Hematopoietic multipotent progenitor cell treated with erythropoietin and hydrocortisone succinate and interleukin-3 and kit ligand, for 17 days (in vitro differentiated cells): Measurements from ENCODE around the gene INTS7.
A peak's percentile ranks its signal among the peaks of the same experiment; 100 is the strongest.
"Not testable (repeated sequence)": the region's sequence is repeated elsewhere in the genome, so short reads cannot be mapped to it uniquely, and the experiment has no call there.

Experiments
- DNase-seq: peaks from one replicate; pipeline ENCODE4 v3.0.0-alpha.2; 2015; ENCODE audit warnings: low spot score

The INTS7 gene

GRCh38 chr1:212037900-212038299 is 2.5 kb upstream of the INTS7 start:
- no peak for DNase-seq

GRCh38 chr1:212035835-212036605 is 663 bp upstream of the INTS7 start:
- DNase-seq: no peak

GRCh38 chr1:212034516-212035122 is 738 bp downstream of the INTS7 start:
- DNase-seq: no peak

GRCh38 chr1:212030936-212031528 is 4.3 kb downstream of the INTS7 start:
- DNase-seq: no peak

GRCh38 chr1:212027727-212028126 is 7.6 kb downstream of the INTS7 start:
- not testable (repeated sequence) for DNase-seq

GRCh38 chr1:212024469-212025149 is 10.7 kb downstream of the INTS7 start:
- no peak for DNase-seq

- DNase-seq: not testable (repeated sequence)
These were observed 12.4 kb downstream of the INTS7 start for GRCh38 chr1:212022908-212023307.

- no peak for DNase-seq
These were observed 13.8 kb downstream of the INTS7 start for GRCh38 chr1:212021563-212021962.

- DNase-seq: no peak
These were observed 14.4 kb downstream of the INTS7 start for GRCh38 chr1:212020975-212021374.

GRCh38 chr1:212013672-212014071 is 21.7 kb downstream of the INTS7 start:
- no peak for DNase-seq

- peak; percentile 73 for DNase-seq
These were observed 23.2 kb downstream of the INTS7 start for GRCh38 chr1:212012034-212012740.

- DNase-seq: no peak
These were observed 25.4 kb downstream of the INTS7 start for GRCh38 chr1:212010004-212010403.

- no peak for DNase-seq
These were observed 25.8 kb downstream of the INTS7 start for GRCh38 chr1:212009561-212009960.

- DNase-seq: no peak
These were observed 27.5 kb downstream of the INTS7 start for GRCh38 chr1:212007886-212008285.

GRCh38 chr1:212007178-212007577 is 28.2 kb downstream of the INTS7 start:
- DNase-seq: no peak

- DNase-seq: no peak
These were observed 30.3 kb downstream of the INTS7 start for GRCh38 chr1:212004895-212005608.

- DNase-seq: no peak
These were observed 32.8 kb downstream of the INTS7 start for GRCh38 chr1:212002536-212002935.

GRCh38 chr1:211997426-211997825 is 37.9 kb downstream of the INTS7 start:
- not testable (repeated sequence) for DNase-seq

GRCh38 chr1:211991695-211992094 is 43.7 kb downstream of the INTS7 start:
- DNase-seq: no peak

GRCh38 chr1:211986628-211987254 is 48.6 kb downstream of the INTS7 start:
- no peak for DNase-seq
